Mesendoderm (in vitro differentiated cells): ENCODE results near the gene ST3GAL4.

Experiments used
- DNase-seq: peaks from one replicate; pipeline ENCODE4 v3.0.0; 2013
- H2AK5ac ChIP-seq: 2 replicates; pipeline ENCODE4 v1.6.1; 2013; ENCODE audit warnings: low read length, inconsistent platforms
- H2BK120ac ChIP-seq: 2 replicates; pipeline ENCODE4 v1.6.1; 2013; ENCODE audit warnings: low read depth, mild to moderate bottlenecking, low read length, moderate library complexity, mixed read lengths
- H2BK15ac ChIP-seq: replicated peaks from 2 replicates; pipeline ENCODE4 v1.6.1; 2013; ENCODE audit warnings: low read depth, mild to moderate bottlenecking, moderate library complexity
- H2BK5ac ChIP-seq: 2 replicates; pipeline ENCODE4 v1.6.1; 2013; ENCODE audit warnings: low read length, inconsistent platforms
- H3K18ac ChIP-seq: 2 replicates; pipeline ENCODE4 v1.6.1; 2013; ENCODE audit warnings: mild to moderate bottlenecking, low read length, mixed read lengths
- H3K23ac ChIP-seq: one replicate; pipeline ENCODE4 v1.6.1; 2013; ENCODE audit warnings: low read length
- H3K27ac ChIP-seq: 2 replicates; pipeline ENCODE4 v1.5.1; 2013; ENCODE audit warnings: low read depth, mild to moderate bottlenecking, inconsistent platforms, low read length, moderate library complexity
- H3K27me3 ChIP-seq: 2 replicates; pipeline ENCODE4 v1.6.1; 2013; ENCODE audit warnings: low read length, control low read depth, mild to moderate bottlenecking, inconsistent platforms; ENCODE audit not compliant: insufficient read depth, poor library complexity
- H3K36me3 ChIP-seq: 2 replicates; pipeline ENCODE4 v1.6.1; 2013; ENCODE audit warnings: low read length, inconsistent platforms; ENCODE audit not compliant: control insufficient read depth, insufficient read depth
- H3K4ac ChIP-seq: one replicate; pipeline ENCODE4 v1.6.1; 2013; ENCODE audit warnings: low read depth, mild to moderate bottlenecking, low read length, moderate library complexity
- H3K4me1 ChIP-seq: 2 replicates; pipeline ENCODE4 v1.6.1; 2013; ENCODE audit warnings: low read depth, low read length, inconsistent platforms; ENCODE audit not compliant: control insufficient read depth
- H3K4me2 ChIP-seq: 2 replicates; pipeline ENCODE4 v1.6.1; 2013; ENCODE audit warnings: low read length
- H3K4me3 ChIP-seq: 2 replicates; pipeline ENCODE4 v1.5.1; 2013; ENCODE audit warnings: mild to moderate bottlenecking, low read length
- H3K56ac ChIP-seq: one replicate; pipeline ENCODE4 v1.6.1; 2013; ENCODE audit warnings: low read length
- H3K79me1 ChIP-seq: 2 replicates; pipeline ENCODE4 v1.6.1; 2013; ENCODE audit warnings: low read length, inconsistent platforms
- H3K79me2 ChIP-seq: 2 replicates; pipeline ENCODE4 v1.6.1; 2013; ENCODE audit warnings: mild to moderate bottlenecking, low read length; ENCODE audit not compliant: control insufficient read depth, insufficient read depth
- H3K9ac ChIP-seq: 2 replicates; pipeline ENCODE4 v1.6.1; 2013; ENCODE audit warnings: low read length, inconsistent platforms
- H4K5ac ChIP-seq: one replicate; pipeline ENCODE4 v1.6.1; 2013; ENCODE audit warnings: low read length
- H4K8ac ChIP-seq: one replicate; pipeline ENCODE4 v1.6.1; 2013; ENCODE audit warnings: low read depth, mild to moderate bottlenecking, control low read depth, low read length, moderate library complexity
- WGBS: extraction: QIAGEN DNeasy Blood & Tissue Kit; methylation state at CpG from one replicate; pipeline ENCODE4 v1.1.7; 2013; ENCODE audit warnings: low lambda C conversion rate, missing lambda C conversion rate; ENCODE audit not compliant: insufficient coverage; ENCODE audit errors: extremely low coverage; 5-methylcytosine and 5-hydroxymethylcytosine counted together

The ST3GAL4 gene

GRCh38 chr11:126426106-126426505 lies 70.6 kb downstream of the ST3GAL4 start:
- no peak overlapping the region for H4K8ac ChIP-seq
- H3K79me2 ChIP-seq = no peaks in the 10 kb centered on the region

DNA sequence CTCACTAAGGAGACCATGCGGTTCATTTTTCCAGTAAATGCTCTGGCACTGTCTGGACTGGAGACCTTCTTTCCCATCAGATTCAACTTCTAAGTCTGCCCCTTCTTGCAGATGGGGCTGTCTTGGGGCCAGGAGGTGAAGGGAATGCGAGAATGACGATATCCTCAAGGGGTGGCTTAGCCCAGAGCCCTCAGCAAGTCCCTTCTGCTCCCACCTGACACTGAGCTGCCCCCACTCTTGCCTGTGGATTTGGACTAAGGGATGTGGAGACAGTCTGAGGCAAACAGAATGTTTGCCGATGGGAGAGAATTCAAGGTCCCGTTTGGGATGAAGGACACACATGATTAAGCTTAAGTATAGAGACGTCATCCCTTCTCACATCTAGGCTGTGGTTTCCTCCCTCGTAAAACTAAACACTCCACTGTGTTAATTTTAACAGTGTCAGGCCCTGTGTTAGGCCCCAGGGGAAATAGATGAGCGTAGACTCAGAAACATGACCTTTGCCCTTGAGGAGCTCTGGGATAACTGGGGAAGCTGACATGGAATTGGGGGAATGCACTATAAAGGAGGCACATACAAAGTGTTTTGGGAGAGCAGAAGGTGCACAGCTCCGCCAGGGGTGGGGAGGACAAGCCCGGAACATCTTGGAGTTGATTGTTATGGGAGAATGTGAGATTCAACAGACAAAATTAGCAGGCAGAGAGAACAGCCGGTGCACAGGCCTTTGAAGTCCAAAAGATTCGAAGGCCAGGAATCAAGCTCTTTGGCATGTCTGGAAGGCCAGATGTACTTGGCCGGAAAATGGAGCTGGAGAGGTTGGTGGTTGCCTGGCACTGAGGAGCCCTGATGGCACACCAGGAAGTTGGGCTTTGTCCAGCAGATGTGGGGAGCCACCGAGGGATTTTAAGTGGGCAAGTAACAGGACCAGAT lies 71.6 kb downstream of the ST3GAL4 start:
- Histone ChIP-seq H3K27ac (no peak overlapping the region), H3K18ac (no peak overlapping the region), H3K4me2 (no peak overlapping the region), H3K9ac (no peak overlapping the region), H3K4me1 (no peaks in the 10 kb centered on the region), H3K36me3 (no peaks in the 10 kb centered on the region), H4K5ac (no peak overlapping the region), H3K79me2 (no peaks in the 10 kb centered on the region), H2BK120ac (no peak overlapping the region), H2BK5ac (no peak overlapping the region), H3K4ac (no peak overlapping the region), H3K79me1 (no peaks in the 10 kb centered on the region), H4K8ac (no peak overlapping the region), H3K23ac (no peak overlapping the region), H2BK15ac (no peak overlapping the region), H3K27me3 (no peaks in the 10 kb centered on the region), H2AK5ac (no peak overlapping the region), H3K56ac (no peak overlapping the region), H3K4me3 (no peak overlapping the region)
- no CpG with 5 or more reads among the region's 14 CpGs for WGBS
- no peak for DNase-seq

More at GRCh38 chr11:126426106-126426505, 70.6 kb downstream of the ST3GAL4 start:
- Histone ChIP-seq H3K4me1 (no peaks in the 10 kb centered on the region), H2AK5ac (no peak overlapping the region), H2BK5ac (no peak overlapping the region), H3K23ac (no peak overlapping the region), H3K18ac (no peak overlapping the region), H2BK120ac (no peak overlapping the region), H4K5ac (no peak overlapping the region), H2BK15ac (no peak overlapping the region), H3K27me3 (no peaks in the 10 kb centered on the region), H3K79me1 (no peaks in the 10 kb centered on the region), H3K9ac (no peak overlapping the region), H3K4me3 (no peak overlapping the region), H3K4me2 (no peak overlapping the region), H3K36me3 (no peaks in the 10 kb centered on the region), H3K27ac (no peak overlapping the region), H3K56ac (no peak overlapping the region), H3K4ac (no peak overlapping the region)
- no CpG with 5 or more reads among the region's 3 CpGs for WGBS
- DNase-seq = no peak

DNA sequence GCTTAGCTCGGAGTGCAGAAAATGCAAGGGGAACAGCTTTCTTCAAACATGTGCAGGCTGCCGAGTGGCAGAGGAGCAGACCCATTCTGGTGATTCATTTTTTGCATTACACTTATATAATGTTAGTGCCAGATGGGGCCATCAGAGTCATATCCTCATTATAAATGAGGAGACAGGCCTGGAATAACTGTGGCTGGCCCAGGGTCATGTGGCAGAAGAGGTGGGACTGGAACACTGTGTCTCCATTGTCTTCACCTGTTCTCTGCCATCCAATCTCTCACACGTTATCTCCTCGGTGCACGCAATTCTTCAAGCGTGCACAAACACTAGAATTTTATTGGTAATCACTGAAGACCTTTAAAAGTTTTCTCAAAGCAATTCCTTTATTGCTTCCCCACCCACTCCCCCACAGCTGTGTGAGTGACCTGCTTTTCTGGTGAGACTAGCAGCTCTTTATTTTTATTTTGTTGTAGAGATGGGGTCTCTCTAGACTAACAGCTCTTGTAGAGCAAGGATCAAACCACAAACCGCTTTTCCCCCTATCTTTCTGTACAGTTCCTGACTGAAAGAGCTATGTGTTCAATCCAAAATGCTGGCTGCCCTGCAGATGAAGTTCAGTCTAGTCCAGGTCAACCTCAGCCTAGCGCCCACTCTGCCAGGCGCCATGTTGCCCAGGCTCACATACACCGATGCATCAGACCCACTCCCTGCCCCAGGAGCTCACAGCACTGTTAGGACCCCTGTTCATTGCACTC lies 75.3 kb downstream of the ST3GAL4 start:
- Histone ChIP-seq H2BK5ac (no peak overlapping the region), H2BK15ac (no peak overlapping the region), H3K18ac (no peak overlapping the region), H3K56ac (no peak overlapping the region), H3K79me2 (no peaks in the 10 kb centered on the region), H3K79me1 (no peaks in the 10 kb centered on the region), H2BK120ac (no peak overlapping the region), H3K4me2 (no peak overlapping the region), H3K9ac (no peak overlapping the region), H4K5ac (no peak overlapping the region), H3K36me3 (no peaks in the 10 kb centered on the region), H3K4ac (no peak overlapping the region), H3K27me3 (no peaks in the 10 kb centered on the region), H3K4me3 (no peak overlapping the region), H3K27ac (no peak overlapping the region), H4K8ac (no peak overlapping the region), H3K4me1 (peaks cover 8% of the 10 kb centered on the region), H3K23ac (no peak overlapping the region), H2AK5ac (no peak overlapping the region)
- no peak for DNase-seq
- WGBS = no CpG with 5 or more reads among the region's 10 CpGs

DNA sequence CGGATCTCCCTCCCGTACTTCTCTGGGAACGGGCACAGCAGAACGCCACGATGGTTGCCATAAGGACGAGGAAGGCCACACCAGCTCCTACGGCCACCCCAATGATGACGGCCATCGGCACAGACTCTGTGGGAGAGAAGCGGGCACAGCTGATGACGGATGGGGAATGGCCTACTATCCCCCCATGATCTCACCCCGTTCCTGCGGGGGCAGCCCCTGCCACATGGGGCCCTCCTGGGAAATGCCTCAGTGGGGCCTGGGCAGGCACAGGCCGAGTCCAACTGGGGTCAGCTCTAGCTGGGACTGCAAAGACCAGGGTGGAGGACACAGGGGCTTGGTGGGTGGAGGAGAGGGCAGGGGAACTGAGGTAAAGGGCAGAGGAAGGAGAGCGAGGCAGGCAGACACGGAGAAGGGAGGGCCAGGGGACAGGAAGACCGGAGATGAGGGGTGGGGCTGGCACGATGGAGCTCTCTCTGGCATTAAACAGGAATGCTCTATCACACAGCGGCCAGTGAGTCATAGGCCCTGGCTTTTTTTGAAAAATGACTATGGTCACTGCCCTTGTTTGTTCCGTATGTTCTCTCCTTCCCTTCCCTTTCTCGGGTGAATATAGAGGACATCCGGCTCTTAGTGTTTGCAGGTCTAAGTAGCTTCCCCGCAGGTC lies 76.0 kb downstream of the ST3GAL4 start:
- no peak overlapping the region for H3K56ac ChIP-seq
- H3K79me1 ChIP-seq = no peaks in the 10 kb centered on the region
- H3K79me2 ChIP-seq = no peaks in the 10 kb centered on the region
- H3K4me1 ChIP-seq = peaks cover 8% of the 10 kb centered on the region
- H2AK5ac ChIP-seq = no peak overlapping the region
- no peak overlapping the region for H4K8ac ChIP-seq
- no peak overlapping the region for H3K27ac ChIP-seq
- no peak overlapping the region for H3K23ac ChIP-seq
- no peak overlapping the region for H2BK120ac ChIP-seq
- no CpG with 5 or more reads among the region's 23 CpGs for WGBS
- no peaks in the 10 kb centered on the region for H3K36me3 ChIP-seq
- H2BK5ac ChIP-seq = no peak overlapping the region
- H4K5ac ChIP-seq = no peak overlapping the region
- no peak overlapping the region for H3K4me2 ChIP-seq
- no peak for DNase-seq
- H3K4me3 ChIP-seq = no peak overlapping the region
- no peak overlapping the region for H3K9ac ChIP-seq
- H3K18ac ChIP-seq = no peak overlapping the region
- no peaks in the 10 kb centered on the region for H3K27me3 ChIP-seq
- H3K4ac ChIP-seq = no peak overlapping the region
- no peak overlapping the region for H2BK15ac ChIP-seq

DNA sequence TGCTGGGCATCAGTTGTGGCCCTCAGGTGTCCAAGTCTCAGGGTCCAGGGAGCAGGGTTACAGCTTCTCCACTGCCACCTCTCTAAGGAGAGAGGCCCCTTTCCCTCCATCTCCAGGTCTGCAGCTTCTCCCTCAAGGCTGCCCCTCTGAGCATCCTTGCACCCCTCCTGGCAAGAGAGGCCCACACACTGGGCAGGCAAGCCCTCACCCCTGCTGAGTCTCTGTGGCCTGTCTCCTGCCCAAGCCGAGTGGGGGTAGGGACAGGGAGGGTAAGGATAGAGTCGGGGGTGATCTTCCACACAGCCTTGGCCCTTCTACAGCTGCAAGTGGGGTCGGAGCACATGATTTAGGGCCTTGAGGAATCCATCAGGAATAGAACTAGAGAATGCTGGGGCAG lies 76.6 kb downstream of the ST3GAL4 start:
- Histone ChIP-seq H3K4me2 (no peak overlapping the region), H2BK15ac (no peak overlapping the region), H3K4me1 (peaks cover 8% of the 10 kb centered on the region), H3K4ac (no peak overlapping the region), H3K56ac (no peak overlapping the region), H3K79me1 (no peaks in the 10 kb centered on the region), H3K9ac (no peak overlapping the region), H3K27me3 (no peaks in the 10 kb centered on the region), H3K36me3 (no peaks in the 10 kb centered on the region), H3K27ac (no peak overlapping the region), H4K5ac (no peak overlapping the region), H2AK5ac (no peak overlapping the region), H3K79me2 (no peaks in the 10 kb centered on the region), H3K18ac (no peak overlapping the region), H3K4me3 (no peak overlapping the region), H2BK120ac (no peak overlapping the region), H3K23ac (no peak overlapping the region), H2BK5ac (no peak overlapping the region), H4K8ac (no peak overlapping the region)
- DNase-seq = no peak
- WGBS = no CpG with 5 or more reads among the region's 3 CpGs
